SK-N-SH (cell line): ENCODE data around the gene MTUS2. TPM values are rescaled to one million over a fixed set of nuclear protein-coding genes. Genes with fewer than 3 reads are reported as not detected.

Source experiments
- CTCF ChIA-PET: fragments of 300-600, 350-600 bp; formaldehyde crosslinking; extraction: SDS; loops from one replicate; lab custom pipeline; 2021; lab: Yijun Ruan, JAX
- POLR2A ChIA-PET: fragments of 350-600 bp; sonication (Branson Sonifier 250); formaldehyde crosslinking; extraction: SDS; loops from one replicate; lab custom pipeline; 2020; ENCODE audit warnings: antibody characterized with exemption, inconsistent platforms; lab: Yijun Ruan, JAX
- DNase-seq: peaks from one replicate; pipeline ENCODE4 v3.0.0; 2012
- H2AFZ ChIP-seq: fragments of 200-600 bp; sonication (generic); 2 replicates; pipeline ENCODE4 v1.8.1; 2016; ENCODE audit warnings: antibody characterized with exemption, mild to moderate bottlenecking, low read depth
- H3F3A ChIP-seq: fragments of 200-600 bp; sonication (generic); replicated peaks from 2 replicates; pipeline ENCODE3; 2016; ENCODE audit warnings: antibody characterized with exemption, mild to moderate bottlenecking; ENCODE audit not compliant: insufficient read depth
- H3K27ac ChIP-seq, 2 experiments: fragments of 200-500 bp in 1 of 2; fragments of 200-600 bp in 1 of 2; sonication (Bioruptor generic) in 1 of 2; sonication (generic), shearing (Covaris generic) in 1 of 2; 2 replicates each; pipeline versions ENCODE4 v1.5.1 to v1.6.1; 2014 to 2016; ENCODE audit warnings: low read depth in 2 of 2, inconsistent platforms in 1 of 2, low read length in 1 of 2, mild to moderate bottlenecking in 1 of 2, mixed read lengths in 1 of 2
- H3K27me3 ChIP-seq: fragments of 200-600 bp; sonication (generic), shearing (Covaris generic); 2 replicates; pipeline ENCODE4 v1.6.1; 2016; ENCODE audit warnings: mixed run types; ENCODE audit not compliant: insufficient read depth
- H3K36me3 ChIP-seq, 2 experiments: fragments of 200-500 bp in 1 of 2; fragments of 200-600 bp in 1 of 2; sonication (Bioruptor generic) in 1 of 2; sonication (generic) in 1 of 2; replicated peaks in 1 of 2; 2 replicates each; pipeline versions ENCODE3 to v1.5.1; 2014 to 2016; ENCODE audit warnings: low read length in 1 of 2, mild to moderate bottlenecking in 1 of 2; ENCODE audit not compliant: insufficient read depth in 2 of 2, control insufficient read depth in 1 of 2
- H3K4me1 ChIP-seq, 2 experiments: fragments of 200-500 bp in 1 of 2; fragments of 200-600 bp in 1 of 2; sonication (Bioruptor generic) in 1 of 2; sonication (generic), shearing (Covaris generic) in 1 of 2; 2 replicates each; pipeline versions ENCODE4 v1.5.1 to v1.6.1; 2014 to 2016; ENCODE audit warnings: low read depth in 1 of 2, low read length in 1 of 2, mixed run types in 1 of 2; ENCODE audit not compliant: insufficient read depth in 2 of 2, control insufficient read depth in 1 of 2
- H3K4me2 ChIP-seq: fragments of 200-600 bp; sonication (generic), shearing (Covaris generic); 2 replicates; pipeline ENCODE4 v1.6.1; 2017; ENCODE audit warnings: mixed run types
- H3K4me3 ChIP-seq, 2 experiments: fragments of 200-500 bp in 1 of 2; fragments of 200-600 bp in 1 of 2; sonication (Bioruptor generic) in 1 of 2; sonication (generic), shearing (Covaris generic) in 1 of 2; 2 replicates each; pipeline versions ENCODE4 v1.5.1 to v1.8.1; 2014 to 2016; ENCODE audit warnings: low read depth in 2 of 2, inconsistent platforms in 1 of 2, low read length in 1 of 2, mild to moderate bottlenecking in 1 of 2, mixed read lengths in 1 of 2, moderate library complexity in 1 of 2
- H3K79me2 ChIP-seq: fragments of 200-600 bp; sonication (generic); 2 replicates; pipeline ENCODE4 v1.8.1; 2017; ENCODE audit warnings: mild to moderate bottlenecking; ENCODE audit not compliant: insufficient read depth
- H3K9ac ChIP-seq: fragments of 200-600 bp; sonication (generic); 2 replicates; pipeline ENCODE4 v1.6.1; 2017; ENCODE audit warnings: mixed run types
- H3K9me2 ChIP-seq: fragments of 200-600 bp; sonication (generic); 2 replicates; pipeline ENCODE4 v1.6.1; 2017; ENCODE audit warnings: mixed run types
- H3K9me3 ChIP-seq: fragments of 200-600 bp; sonication (generic); 2 replicates; pipeline ENCODE4 v1.6.1; 2017; ENCODE audit warnings: mixed run types, mild to moderate bottlenecking, moderate library complexity
- H4K20me1 ChIP-seq: fragments of 200-600 bp; sonication (generic); 2 replicates; pipeline ENCODE4 v1.6.1; 2017; ENCODE audit warnings: mild to moderate bottlenecking, mixed run types; ENCODE audit not compliant: insufficient read depth
- CTCF ChIP-seq: fragments of 200-600 bp; sonication (generic); IDR thresholded peaks from 2 replicates; pipeline ENCODE4 v1.6.1; 2017; ENCODE audit warnings: antibody characterized with exemption, mild to moderate bottlenecking, moderate library complexity
- EP300 ChIP-seq, 2 experiments: IDR thresholded peaks; 2 replicates each; pipeline versions ENCODE4 v1.4.0 to v1.6.1; 2012; ENCODE audit warnings: borderline replicate concordance in 1 of 2, low read depth in 1 of 2, low read length in 1 of 2
- EZH2phosphoT487 ChIP-seq: fragments of 200-600 bp; sonication (generic); IDR thresholded peaks from 2 replicates; pipeline ENCODE4 v1.6.1; 2017; ENCODE audit warnings: low read depth, mixed run types, mild to moderate bottlenecking, antibody characterized with exemption, moderate library complexity, borderline replicate concordance
- FOSL2 ChIP-seq: IDR thresholded peaks from 2 replicates; pipeline ENCODE4 v1.4.0; 2012; ENCODE audit warnings: low read depth, mild to moderate bottlenecking, moderate library complexity, borderline replicate concordance
- FOXJ3 ChIP-seq: sonication (generic); formaldehyde crosslinking; IDR thresholded peaks from 2 replicates; pipeline ENCODE4 v1.5.1; 2020; ENCODE audit warnings: mild to moderate bottlenecking, missing genetic modification reagents
- FOXM1 ChIP-seq: IDR thresholded peaks from 2 replicates; pipeline ENCODE4 v1.4.0; 2012; ENCODE audit warnings: low read depth, mild to moderate bottlenecking
- GATA2 ChIP-seq: sonication (generic); formaldehyde crosslinking; IDR thresholded peaks from 2 replicates; pipeline ENCODE4 v1.5.0; 2020; ENCODE audit warnings: mild to moderate bottlenecking, missing genetic modification reagents
- IRF3 ChIP-seq: fragments of 150-350 bp; IDR thresholded peaks from 2 replicates; pipeline ENCODE4 v1.6.1; 2016; ENCODE audit warnings: mild to moderate bottlenecking, low read depth, low read length
- JUND ChIP-seq: IDR thresholded peaks from 2 replicates; pipeline ENCODE4 v1.4.0; 2012
- MEF2A ChIP-seq: IDR thresholded peaks from 2 replicates; pipeline ENCODE4 v1.4.0; 2012; ENCODE audit warnings: low read depth, borderline replicate concordance
- NRF1 ChIP-seq: IDR thresholded peaks from 2 replicates; pipeline ENCODE4 v1.6.1; 2012; ENCODE audit warnings: low read depth, mild to moderate bottlenecking, low read length
- POLR2AphosphoS5 ChIP-seq: IDR thresholded peaks from 2 replicates; pipeline ENCODE4 v1.6.1; 2012; ENCODE audit warnings: low read depth, low read length
- RCOR1 ChIP-seq: fragments of 150-350 bp; IDR thresholded peaks from 2 replicates; pipeline ENCODE4 v1.6.1; 2017; ENCODE audit warnings: antibody characterized with exemption, low read length
- SIN3A ChIP-seq: IDR thresholded peaks from 2 replicates; pipeline ENCODE4 v1.6.1; 2012; ENCODE audit warnings: low read depth, mild to moderate bottlenecking, low read length, moderate library complexity, borderline replicate concordance
- YY1 ChIP-seq: IDR thresholded peaks from 2 replicates; pipeline ENCODE4 v1.4.0; 2012; ENCODE audit warnings: low read depth, mild to moderate bottlenecking
- ZBTB33 ChIP-seq: IDR thresholded peaks from 2 replicates; pipeline ENCODE4 v1.4.0; 2012; ENCODE audit warnings: low read depth, borderline replicate concordance
- WGBS: methylation state at CpG from one replicate; pipeline ENCODE4 v1.1.6; 2017; ENCODE audit warnings: low lambda C conversion rate; 5-methylcytosine and 5-hydroxymethylcytosine counted together
- polyA plus RNA-seq, 3 experiments: library from polyadenylated mRNA; depleted of rRNA; stranded (reverse); fragments of >200 nt; gene quantifications; 2 replicates each; pipeline ENCODE4 v1.2.3, GENCODE V29; 2012

The MTUS2 gene
- polyA plus RNA-seq, 1 of the 3 experiments (the other 2 are of a cell fraction) = 1.7 TPM

GRCh38 chr13:29448174-29448573 lies 628.0 kb downstream of the MTUS2 start:
- no peak for DNase-seq
- Histone ChIP-seq H3F3A (no peaks in the 10 kb centered on the region), H3K9me2 (no peaks in the 10 kb centered on the region), H3K9ac (no peak overlapping the region), H3K4me2 (no peak overlapping the region), H3K4me3 (no peak overlapping the region), H3K27me3 (no peaks in the 10 kb centered on the region; the same call in 1 of the 2 replicates), H3K27ac (no peak overlapping the region), H4K20me1 (no peaks in the 10 kb centered on the region), H3K4me1 (peaks cover 0 to 8% of the 10 kb centered on the region in 2 experiments; a peak in 2 of 4 replicates), H3K36me3 (no peaks in the 10 kb centered on the region), H3K79me2 (no peaks in the 10 kb centered on the region), H3K9me3 (peaks cover 5% of the 10 kb centered on the region; the same call in 1 of the 2 replicates), H2AFZ (no peak overlapping the region)
- POLR2A ChIA-PET = no interaction called here
- WGBS = 81% methylated on average over 2 of the region's 2 CpGs
- TF ChIP-seq EP300 (IDR thresholded peaks at IDR 0.05; ENCODE audit: borderline replicate concordance in 1 of 2, low read depth in 1 of 2, low read length in 1 of 2) = no peak
- no peak for TF ChIP-seq RCOR1
- CTCF ChIA-PET = interaction anchor here (0.6 to 2.0 kb wide), 3 partner anchors 14 to 46 kb away, joined by 3 to 4 read pairs (median 4); no protein-coding TSS in a partner anchor

- 84% methylated on average over 4 of the region's 7 CpGs for WGBS
Measured at GRCh38 chr13:29449726-29450125, 629.6 kb downstream of the MTUS2 start.

More at GRCh38 chr13:29449726-29450125, 629.6 kb downstream of the MTUS2 start:
- no peak overlapping the region for H3K27ac ChIP-seq
- H4K20me1 ChIP-seq = no peaks in the 10 kb centered on the region
- ChIA-PET POLR2A (no interaction called here), CTCF (interaction anchor here (0.6 to 0.9 kb wide), 2 partner anchors 27 to 58 kb away, joined by 3 read pairs; no protein-coding TSS in a partner anchor)
- peaks cover 0 to 19% of the 10 kb centered on the region in 2 experiments; a peak in 2 of 4 replicates for H3K4me1 ChIP-seq
- H3K4me3 ChIP-seq = no peak overlapping the region
- no peaks in the 10 kb centered on the region for H3K9me2 ChIP-seq
- H3K9me3 ChIP-seq = peaks cover 5% of the 10 kb centered on the region; the same call in 1 of the 2 replicates
- TF ChIP-seq FOXM1 (no peak), POLR2AphosphoS5 (no peak), FOXJ3 (CRISPR knock-in tag) (no peak), IRF3 (no peak), CTCF (no peak), ZBTB33 (no peak), EP300 (IDR thresholded peaks at IDR 0.05; ENCODE audit: borderline replicate concordance in 1 of 2, low read depth in 1 of 2, low read length in 1 of 2) (no peak), MEF2A (no peak), SIN3A (no peak), JUND (no peak), RCOR1 (no peak), YY1 (no peak), NRF1 (no peak), FOSL2 (no peak), EZH2phosphoT487 (no peak), GATA2 (CRISPR knock-in tag) (no peak)
- H3K9ac ChIP-seq = no peak overlapping the region
- H3K79me2 ChIP-seq = no peaks in the 10 kb centered on the region
- H3K4me2 ChIP-seq = no peak overlapping the region
- no peaks in the 10 kb centered on the region for H3K36me3 ChIP-seq
- H3F3A ChIP-seq = no peaks in the 10 kb centered on the region
- H3K27me3 ChIP-seq = no peaks in the 10 kb centered on the region
- H2AFZ ChIP-seq = no peak overlapping the region
- no peak for DNase-seq
